Upper lobe of right lung (tissue), 1 donor: Measurements from ENCODE around the gene RNF146. TPM values are rescaled to one million over a fixed set of nuclear protein-coding genes. Genes with fewer than 3 reads are reported as not detected.

Source experiments
- total RNA-seq: library from RNA; stranded (reverse); fragmentation: NEBNext Ultra II Directional; extraction: Animal tissue kit (Norgen Biotek cat#: 25700); gene quantifications from one replicate; pipeline ENCODE4 v1.2.1, GENCODE V29; 2021
- donor health status: DM: no; HTN: yes; CAD: no; lungs with severe emphysema.

Gene RNF146
- total RNA-seq, 1 donor from 2014 or later, result 54.6 TPM

Other genes starting within 250 kb of the RNF146 start
- 6.2 TPM for gene RSPO3, start 148.2 kb upstream of the RNF146 start, total RNA-seq
- 105 TPM for gene ECHDC1, start 76.7 kb downstream of the RNF146 start, total RNA-seq
- 55.0 TPM for gene KIAA0408, start 192.5 kb downstream of the RNF146 start, total RNA-seq